Measurements from ENCODE around the gene TICAM2. TPM values are rescaled to one million over a fixed set of nuclear protein-coding genes. Genes with fewer than 3 reads are reported as not detected.

The TICAM2 gene
- total RNA-seq, 1 experiment from 2014 or later: 0.24 TPM

DNA sequence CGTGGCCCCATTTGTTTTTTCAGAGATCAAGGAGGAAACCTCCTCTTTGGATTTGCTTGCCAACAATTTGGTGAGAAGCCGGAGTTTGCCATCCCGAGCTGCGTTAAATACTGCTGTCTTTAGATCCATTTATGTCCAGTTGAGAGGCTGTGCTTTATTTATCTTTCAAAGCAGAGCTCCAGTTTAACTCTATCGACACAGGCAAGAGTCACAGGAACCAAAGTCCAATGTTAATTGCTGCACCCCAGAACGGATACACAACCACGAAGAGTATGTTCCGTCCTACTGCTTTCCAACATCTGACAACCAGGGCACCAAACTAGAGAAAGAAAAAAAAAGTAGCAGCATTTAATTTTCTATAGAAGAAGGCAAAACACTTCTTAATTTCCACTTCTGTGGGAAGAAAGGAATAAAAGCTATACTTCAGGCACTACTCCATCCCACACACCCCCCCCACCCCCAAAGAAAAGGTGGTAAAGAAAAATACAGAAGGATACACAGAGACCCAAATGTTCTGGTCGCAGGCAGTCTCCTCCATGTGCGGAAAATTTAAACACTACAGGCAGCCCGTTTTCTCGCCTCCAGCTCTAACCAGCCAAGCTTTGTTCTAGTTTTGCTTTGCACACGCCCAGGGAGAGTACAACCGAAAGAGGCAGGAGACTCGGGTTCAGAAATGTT is 58.8 kb downstream of the TICAM2 start:
- H3K9ac ChIP-seq (ENCODE audit: extremely low read depth, insufficient read length, low read length): peak overlapping the region; percentile 90
- no peak overlapping the region for H2BK120ac ChIP-seq (ENCODE audit: low read depth, low read length, poor library complexity, severe bottlenecking)
- H3K27ac ChIP-seq (ENCODE audit: insufficient read length, low read depth, low read length): no peak overlapping the region
- H3K23ac ChIP-seq (ENCODE audit: insufficient read length, low read depth, low read length): no peak overlapping the region
- Mint-ChIP-seq H3K4me3 (peak overlapping the region; percentile 94 to 99), H3K27ac (peak overlapping the region; percentile 96 to 97 (median 97)), H3K36me3 (ENCODE audit: insufficient read depth in 1 of 3, low read depth in 3 of 3) (peaks cover 27 to 50% (median 47%) of the 10 kb centered on the region in 3 experiments), H3K9me3 (peaks cover 12 to 13% of the 10 kb centered on the region in 2 experiments; a peak in 4 of 5 replicates), H3K4me1 (peaks cover 44 to 50% of the 10 kb centered on the region in 2 experiments), H3K27me3 (ENCODE audit: low read depth) (no peaks in the 10 kb centered on the region)
- H3K23me2 ChIP-seq (ENCODE audit: insufficient read length, low read depth, low read length, poor library complexity, severe bottlenecking): peaks cover 9% of the 10 kb centered on the region
- peaks cover 34% of the 10 kb centered on the region; the same call in 1 of the 2 replicates for H3K79me2 ChIP-seq (ENCODE audit: insufficient read depth, low read length)
- H3K4ac ChIP-seq (ENCODE audit: low read depth, low read length): no peak overlapping the region
- peak overlapping the region; percentile 91; the same call in 1 of the 2 replicates for H3K14ac ChIP-seq (ENCODE audit: insufficient read depth, low read length)
- no peak overlapping the region for H2BK12ac ChIP-seq (ENCODE audit: insufficient read length, low read depth, low read length)
- no CpG with 5 or more reads among the region's 15 CpGs for WGBS (ENCODE audit: extremely low coverage, insufficient read length, low lambda C conversion rate)
- no peak overlapping the region for H3T11ph ChIP-seq (ENCODE audit: low read length)
- H2BK20ac ChIP-seq (ENCODE audit: low read depth, low read length, poor library complexity, severe bottlenecking): no peak overlapping the region
- H3K9me3 ChIP-seq (ENCODE audit: control insufficient read depth, low read depth, low read length): no peaks in the 10 kb centered on the region
- no peak for DNase-seq
- H3K4me2 ChIP-seq (ENCODE audit: insufficient read depth, insufficient read length, low read length): peak overlapping the region; percentile 92
- H4K8ac ChIP-seq (replicated peaks; ENCODE audit: insufficient read length, low read depth, low read length): no peak overlapping the region
- no peak overlapping the region for H3K56ac ChIP-seq (ENCODE audit: insufficient read length, low read depth, low read length)
- no peak overlapping the region for H2AFZ ChIP-seq (ENCODE audit: low read length)
- H3K79me1 ChIP-seq (ENCODE audit: insufficient read depth, low read depth, low read length, poor library complexity, severe bottlenecking): peaks cover 4% of the 10 kb centered on the region
- H4K5ac ChIP-seq (ENCODE audit: insufficient read length, low read depth, low read length): no peak overlapping the region
- H3K4me1 ChIP-seq (ENCODE audit: insufficient read depth, low read length): no peaks in the 10 kb centered on the region; the same call in 1 of the 2 replicates
- no peaks in the 10 kb centered on the region for H3K27me3 ChIP-seq (ENCODE audit: insufficient read depth, low read length)
- no peak overlapping the region for H2AK5ac ChIP-seq (ENCODE audit: insufficient read length, low read length)
- TF ChIP-seq, protein P1, sequence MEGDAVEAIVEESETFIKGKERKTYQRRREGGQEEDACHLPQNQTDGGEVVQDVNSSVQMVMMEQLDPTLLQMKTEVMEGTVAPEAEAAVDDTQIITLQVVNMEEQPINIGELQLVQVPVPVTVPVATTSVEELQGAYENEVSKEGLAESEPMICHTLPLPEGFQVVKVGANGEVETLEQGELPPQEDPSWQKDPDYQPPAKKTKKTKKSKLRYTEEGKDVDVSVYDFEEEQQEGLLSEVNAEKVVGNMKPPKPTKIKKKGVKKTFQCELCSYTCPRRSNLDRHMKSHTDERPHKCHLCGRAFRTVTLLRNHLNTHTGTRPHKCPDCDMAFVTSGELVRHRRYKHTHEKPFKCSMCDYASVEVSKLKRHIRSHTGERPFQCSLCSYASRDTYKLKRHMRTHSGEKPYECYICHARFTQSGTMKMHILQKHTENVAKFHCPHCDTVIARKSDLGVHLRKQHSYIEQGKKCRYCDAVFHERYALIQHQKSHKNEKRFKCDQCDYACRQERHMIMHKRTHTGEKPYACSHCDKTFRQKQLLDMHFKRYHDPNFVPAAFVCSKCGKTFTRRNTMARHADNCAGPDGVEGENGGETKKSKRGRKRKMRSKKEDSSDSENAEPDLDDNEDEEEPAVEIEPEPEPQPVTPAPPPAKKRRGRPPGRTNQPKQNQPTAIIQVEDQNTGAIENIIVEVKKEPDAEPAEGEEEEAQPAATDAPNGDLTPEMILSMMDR (conservative IDR thresholded peaks at IDR 0.05): no peak
- H4K20me1 ChIP-seq (ENCODE audit: control insufficient read depth, insufficient read depth, insufficient read length): no peaks in the 10 kb centered on the region
- no peak overlapping the region for H2BK15ac ChIP-seq (ENCODE audit: low read depth, low read length)
- no peak overlapping the region for H2BK5ac ChIP-seq (ENCODE audit: insufficient read length, low read length)
- no peak overlapping the region for H4K91ac ChIP-seq (ENCODE audit: insufficient read length, low read depth, low read length)
- H3K18ac ChIP-seq (ENCODE audit: insufficient read length, low read depth, low read length): peak overlapping the region; percentile 95

All from H9 (cell line).